GM23338 (cell line): ENCODE data around the gene GHRL.

Source experiments
- CREB1 ChIP-seq: fragments of 250-450 bp; sonication (Bioruptor Pico); IDR thresholded peaks from 2 replicates; pipeline ENCODE4 v1.5.0; 2020; ENCODE audit warnings: low read depth, mild to moderate bottlenecking, moderate library complexity
- EZH2 ChIP-seq: fragments of 200-600 bp; sonication (generic); IDR thresholded peaks from one replicate; pipeline ENCODE4 v1.8.0; 2017; ENCODE audit warnings: antibody characterized with exemption, mild to moderate bottlenecking, low read depth; ENCODE audit not compliant: unreplicated experiment
- EZH2phosphoT487 ChIP-seq: fragments of 200-600 bp; sonication (generic); IDR thresholded peaks from one replicate; pipeline ENCODE4 v1.8.1; 2018; ENCODE audit warnings: antibody characterized with exemption; ENCODE audit not compliant: unreplicated experiment
- JUNB ChIP-seq: IDR thresholded peaks from one replicate; pipeline ENCODE4 v1.6.1; 2016; ENCODE audit warnings: antibody characterized with exemption; ENCODE audit not compliant: unreplicated experiment
- NANOG ChIP-seq: IDR thresholded peaks from 2 replicates; pipeline ENCODE4 v1.6.1; 2016; ENCODE audit warnings: antibody characterized with exemption, borderline replicate concordance
- POLR2AphosphoS5 ChIP-seq: IDR thresholded peaks from 2 replicates; pipeline ENCODE4 v1.6.1; 2016; ENCODE audit warnings: antibody characterized with exemption, low read depth
- STAT1 ChIP-seq: IDR thresholded peaks from one replicate; pipeline ENCODE4 v1.6.1; 2016; ENCODE audit warnings: antibody characterized with exemption; ENCODE audit not compliant: unreplicated experiment
- ZNF114 ChIP-seq: fragments of 250-450 bp; sonication (Bioruptor Pico); IDR thresholded peaks from 2 replicates; pipeline ENCODE4 v1.5.0; 2020; ENCODE audit warnings: mild to moderate bottlenecking, moderate library complexity
- ZNF331 ChIP-seq: fragments of 250-450 bp; sonication (Bioruptor Pico); IDR thresholded peaks from 2 replicates; pipeline ENCODE4 v1.5.0; 2020; ENCODE audit warnings: low read depth, mild to moderate bottlenecking, moderate library complexity
- TF ChIP-seq, protein P1 (sequence below), 2 experiments: fragments of 200-600 bp in 1 of 2; sonication (generic) in 1 of 2; conservative IDR thresholded peaks; 2 replicates each; pipeline versions ENCODE4 v1.5.1 to v1.6.1; 2016 to 2017; ENCODE audit warnings: antibody characterized with exemption in 2 of 2, low read depth in 2 of 2, mild to moderate bottlenecking in 2 of 2, moderate library complexity in 1 of 2
- TF ChIP-seq, protein P2 (sequence below): IDR thresholded peaks from one replicate; pipeline ENCODE4 v1.6.1; 2018; ENCODE audit warnings: antibody characterized with exemption; ENCODE audit not compliant: unreplicated experiment
- TF ChIP-seq, protein P3 (sequence below): IDR thresholded peaks from 2 replicates; pipeline ENCODE4 v1.6.1; 2016; ENCODE audit warnings: antibody characterized with exemption
- TF ChIP-seq, protein P4 (sequence below): fragments of 250-450 bp; sonication (Bioruptor Pico); IDR thresholded peaks from 2 replicates; pipeline ENCODE4 v1.5.0; 2020; ENCODE audit warnings: mild to moderate bottlenecking, moderate library complexity

DNA sequence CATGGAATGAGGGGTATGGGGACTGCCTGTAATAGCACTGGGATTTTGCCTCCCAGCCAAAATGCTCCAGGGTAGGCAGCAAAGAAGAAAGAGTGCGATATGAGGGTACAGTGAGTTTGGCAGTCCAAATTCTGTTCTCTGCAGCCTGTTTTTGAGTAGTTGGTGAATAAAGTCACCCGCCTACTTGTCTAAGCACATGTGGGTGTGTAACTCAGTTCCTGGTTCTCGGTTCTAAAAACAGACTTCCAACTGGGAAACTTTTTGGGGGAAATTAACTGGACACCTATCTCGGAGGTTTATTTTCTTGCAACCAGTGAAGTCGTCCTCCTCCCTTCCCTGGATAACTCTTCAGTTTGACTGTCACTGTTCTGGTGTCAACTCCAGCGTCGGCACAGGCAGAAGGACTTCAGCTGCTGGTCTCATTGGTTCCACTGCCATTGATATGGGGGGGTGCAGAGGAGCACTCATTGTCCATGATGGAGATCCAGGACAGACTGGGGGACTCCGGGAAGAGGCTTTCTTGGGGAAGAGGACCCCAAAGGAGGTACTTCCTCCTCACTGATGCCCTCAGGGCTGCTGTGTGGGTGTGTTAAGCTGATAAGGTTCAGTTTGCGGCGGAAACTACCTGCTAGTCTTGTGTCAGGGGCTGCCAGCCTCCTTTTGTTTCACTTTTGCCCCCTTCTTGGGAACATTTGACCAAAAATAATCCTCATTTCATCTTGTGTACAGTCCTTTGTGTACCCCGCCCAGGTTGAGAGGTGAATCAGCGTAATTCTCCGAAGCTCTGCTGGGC lies 13.2 kb downstream of the GHRL start:
- TF ChIP-seq, protein P1, sequence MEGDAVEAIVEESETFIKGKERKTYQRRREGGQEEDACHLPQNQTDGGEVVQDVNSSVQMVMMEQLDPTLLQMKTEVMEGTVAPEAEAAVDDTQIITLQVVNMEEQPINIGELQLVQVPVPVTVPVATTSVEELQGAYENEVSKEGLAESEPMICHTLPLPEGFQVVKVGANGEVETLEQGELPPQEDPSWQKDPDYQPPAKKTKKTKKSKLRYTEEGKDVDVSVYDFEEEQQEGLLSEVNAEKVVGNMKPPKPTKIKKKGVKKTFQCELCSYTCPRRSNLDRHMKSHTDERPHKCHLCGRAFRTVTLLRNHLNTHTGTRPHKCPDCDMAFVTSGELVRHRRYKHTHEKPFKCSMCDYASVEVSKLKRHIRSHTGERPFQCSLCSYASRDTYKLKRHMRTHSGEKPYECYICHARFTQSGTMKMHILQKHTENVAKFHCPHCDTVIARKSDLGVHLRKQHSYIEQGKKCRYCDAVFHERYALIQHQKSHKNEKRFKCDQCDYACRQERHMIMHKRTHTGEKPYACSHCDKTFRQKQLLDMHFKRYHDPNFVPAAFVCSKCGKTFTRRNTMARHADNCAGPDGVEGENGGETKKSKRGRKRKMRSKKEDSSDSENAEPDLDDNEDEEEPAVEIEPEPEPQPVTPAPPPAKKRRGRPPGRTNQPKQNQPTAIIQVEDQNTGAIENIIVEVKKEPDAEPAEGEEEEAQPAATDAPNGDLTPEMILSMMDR (conservative IDR thresholded peaks at IDR 0.05; ENCODE audit: low read depth in 2 of 2), result no peak
- TF ChIP-seq EZH2, result no peak
- TF ChIP-seq, protein P2, sequence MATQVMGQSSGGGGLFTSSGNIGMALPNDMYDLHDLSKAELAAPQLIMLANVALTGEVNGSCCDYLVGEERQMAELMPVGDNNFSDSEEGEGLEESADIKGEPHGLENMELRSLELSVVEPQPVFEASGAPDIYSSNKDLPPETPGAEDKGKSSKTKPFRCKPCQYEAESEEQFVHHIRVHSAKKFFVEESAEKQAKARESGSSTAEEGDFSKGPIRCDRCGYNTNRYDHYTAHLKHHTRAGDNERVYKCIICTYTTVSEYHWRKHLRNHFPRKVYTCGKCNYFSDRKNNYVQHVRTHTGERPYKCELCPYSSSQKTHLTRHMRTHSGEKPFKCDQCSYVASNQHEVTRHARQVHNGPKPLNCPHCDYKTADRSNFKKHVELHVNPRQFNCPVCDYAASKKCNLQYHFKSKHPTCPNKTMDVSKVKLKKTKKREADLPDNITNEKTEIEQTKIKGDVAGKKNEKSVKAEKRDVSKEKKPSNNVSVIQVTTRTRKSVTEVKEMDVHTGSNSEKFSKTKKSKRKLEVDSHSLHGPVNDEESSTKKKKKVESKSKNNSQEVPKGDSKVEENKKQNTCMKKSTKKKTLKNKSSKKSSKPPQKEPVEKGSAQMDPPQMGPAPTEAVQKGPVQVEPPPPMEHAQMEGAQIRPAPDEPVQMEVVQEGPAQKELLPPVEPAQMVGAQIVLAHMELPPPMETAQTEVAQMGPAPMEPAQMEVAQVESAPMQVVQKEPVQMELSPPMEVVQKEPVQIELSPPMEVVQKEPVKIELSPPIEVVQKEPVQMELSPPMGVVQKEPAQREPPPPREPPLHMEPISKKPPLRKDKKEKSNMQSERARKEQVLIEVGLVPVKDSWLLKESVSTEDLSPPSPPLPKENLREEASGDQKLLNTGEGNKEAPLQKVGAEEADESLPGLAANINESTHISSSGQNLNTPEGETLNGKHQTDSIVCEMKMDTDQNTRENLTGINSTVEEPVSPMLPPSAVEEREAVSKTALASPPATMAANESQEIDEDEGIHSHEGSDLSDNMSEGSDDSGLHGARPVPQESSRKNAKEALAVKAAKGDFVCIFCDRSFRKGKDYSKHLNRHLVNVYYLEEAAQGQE, result no peak
- TF ChIP-seq POLR2AphosphoS5, result no peak
- TF ChIP-seq, protein P3, sequence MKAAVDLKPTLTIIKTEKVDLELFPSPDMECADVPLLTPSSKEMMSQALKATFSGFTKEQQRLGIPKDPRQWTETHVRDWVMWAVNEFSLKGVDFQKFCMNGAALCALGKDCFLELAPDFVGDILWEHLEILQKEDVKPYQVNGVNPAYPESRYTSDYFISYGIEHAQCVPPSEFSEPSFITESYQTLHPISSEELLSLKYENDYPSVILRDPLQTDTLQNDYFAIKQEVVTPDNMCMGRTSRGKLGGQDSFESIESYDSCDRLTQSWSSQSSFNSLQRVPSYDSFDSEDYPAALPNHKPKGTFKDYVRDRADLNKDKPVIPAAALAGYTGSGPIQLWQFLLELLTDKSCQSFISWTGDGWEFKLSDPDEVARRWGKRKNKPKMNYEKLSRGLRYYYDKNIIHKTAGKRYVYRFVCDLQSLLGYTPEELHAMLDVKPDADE, result no peak
- no peak for TF ChIP-seq NANOG
- no peak for TF ChIP-seq EZH2phosphoT487
- no peak for TF ChIP-seq CREB1
- TF ChIP-seq STAT1, result no peak
- TF ChIP-seq ZNF114 (CRISPR knock-in tag), result no peak
- no peak for TF ChIP-seq ZNF331 (CRISPR knock-in tag)
- TF ChIP-seq JUNB, result no peak
- TF ChIP-seq, protein P4, sequence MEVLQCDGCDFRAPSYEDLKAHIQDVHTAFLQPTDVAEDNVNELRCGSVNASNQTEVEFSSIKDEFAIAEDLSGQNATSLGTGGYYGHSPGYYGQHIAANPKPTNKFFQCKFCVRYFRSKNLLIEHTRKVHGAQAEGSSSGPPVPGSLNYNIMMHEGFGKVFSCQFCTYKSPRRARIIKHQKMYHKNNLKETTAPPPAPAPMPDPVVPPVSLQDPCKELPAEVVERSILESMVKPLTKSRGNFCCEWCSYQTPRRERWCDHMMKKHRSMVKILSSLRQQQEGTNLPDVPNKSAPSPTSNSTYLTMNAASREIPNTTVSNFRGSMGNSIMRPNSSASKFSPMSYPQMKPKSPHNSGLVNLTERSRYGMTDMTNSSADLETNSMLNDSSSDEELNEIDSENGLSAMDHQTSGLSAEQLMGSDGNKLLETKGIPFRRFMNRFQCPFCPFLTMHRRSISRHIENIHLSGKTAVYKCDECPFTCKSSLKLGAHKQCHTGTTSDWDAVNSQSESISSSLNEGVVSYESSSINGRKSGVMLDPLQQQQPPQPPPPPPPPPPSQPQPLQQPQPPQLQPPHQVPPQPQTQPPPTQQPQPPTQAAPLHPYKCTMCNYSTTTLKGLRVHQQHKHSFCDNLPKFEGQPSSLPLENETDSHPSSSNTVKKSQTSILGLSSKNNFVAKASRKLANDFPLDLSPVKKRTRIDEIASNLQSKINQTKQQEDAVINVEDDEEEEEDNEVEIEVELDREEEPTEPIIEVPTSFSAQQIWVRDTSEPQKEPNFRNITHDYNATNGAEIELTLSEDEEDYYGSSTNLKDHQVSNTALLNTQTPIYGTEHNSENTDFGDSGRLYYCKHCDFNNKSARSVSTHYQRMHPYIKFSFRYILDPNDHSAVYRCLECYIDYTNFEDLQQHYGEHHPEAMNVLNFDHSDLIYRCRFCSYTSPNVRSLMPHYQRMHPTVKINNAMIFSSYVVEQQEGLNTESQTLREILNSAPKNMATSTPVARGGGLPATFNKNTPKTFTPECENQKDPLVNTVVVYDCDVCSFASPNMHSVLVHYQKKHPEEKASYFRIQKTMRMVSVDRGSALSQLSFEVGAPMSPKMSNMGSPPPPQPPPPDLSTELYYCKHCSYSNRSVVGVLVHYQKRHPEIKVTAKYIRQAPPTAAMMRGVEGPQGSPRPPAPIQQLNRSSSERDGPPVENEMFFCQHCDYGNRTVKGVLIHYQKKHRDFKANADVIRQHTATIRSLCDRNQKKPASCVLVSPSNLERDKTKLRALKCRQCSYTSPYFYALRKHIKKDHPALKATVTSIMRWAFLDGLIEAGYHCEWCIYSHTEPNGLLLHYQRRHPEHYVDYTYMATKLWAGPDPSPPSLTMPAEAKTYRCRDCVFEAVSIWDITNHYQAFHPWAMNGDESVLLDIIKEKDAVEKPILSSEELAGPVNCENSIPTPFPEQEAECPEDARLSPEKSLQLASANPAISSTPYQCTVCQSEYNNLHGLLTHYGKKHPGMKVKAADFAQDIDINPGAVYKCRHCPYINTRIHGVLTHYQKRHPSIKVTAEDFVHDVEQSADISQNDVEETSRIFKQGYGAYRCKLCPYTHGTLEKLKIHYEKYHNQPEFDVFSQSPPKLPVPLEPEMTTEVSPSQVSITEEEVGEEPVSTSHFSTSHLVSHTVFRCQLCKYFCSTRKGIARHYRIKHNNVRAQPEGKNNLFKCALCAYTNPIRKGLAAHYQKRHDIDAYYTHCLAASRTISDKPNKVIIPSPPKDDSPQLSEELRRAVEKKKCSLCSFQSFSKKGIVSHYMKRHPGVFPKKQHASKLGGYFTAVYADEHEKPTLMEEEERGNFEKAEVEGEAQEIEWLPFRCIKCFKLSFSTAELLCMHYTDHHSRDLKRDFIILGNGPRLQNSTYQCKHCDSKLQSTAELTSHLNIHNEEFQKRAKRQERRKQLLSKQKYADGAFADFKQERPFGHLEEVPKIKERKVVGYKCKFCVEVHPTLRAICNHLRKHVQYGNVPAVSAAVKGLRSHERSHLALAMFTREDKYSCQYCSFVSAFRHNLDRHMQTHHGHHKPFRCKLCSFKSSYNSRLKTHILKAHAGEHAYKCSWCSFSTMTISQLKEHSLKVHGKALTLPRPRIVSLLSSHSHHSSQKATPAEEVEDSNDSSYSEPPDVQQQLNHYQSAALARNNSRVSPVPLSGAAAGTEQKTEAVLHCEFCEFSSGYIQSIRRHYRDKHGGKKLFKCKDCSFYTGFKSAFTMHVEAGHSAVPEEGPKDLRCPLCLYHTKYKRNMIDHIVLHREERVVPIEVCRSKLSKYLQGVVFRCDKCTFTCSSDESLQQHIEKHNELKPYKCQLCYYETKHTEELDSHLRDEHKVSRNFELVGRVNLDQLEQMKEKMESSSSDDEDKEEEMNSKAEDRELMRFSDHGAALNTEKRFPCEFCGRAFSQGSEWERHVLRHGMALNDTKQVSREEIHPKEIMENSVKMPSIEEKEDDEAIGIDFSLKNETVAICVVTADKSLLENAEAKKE (CRISPR knock-in tag), result no peak
